HG03520 (cell line): ENCODE measurements around the gene MCF2L2.
A peak's percentile ranks its signal among the peaks of the same experiment; 100 is the strongest.

ENCODE experiments used
- ATAC-seq: cut with Tn5 transposase; IDR thresholded peaks from one replicate; pipeline ENCODE4 v1.9.1; 2021; ENCODE audit warnings: mild to moderate bottlenecking, moderate library complexity; ENCODE audit not compliant: unreplicated experiment

MCF2L2 gene

GRCh38 chr3:183298701-183299153 lies 129.7 kb downstream of the MCF2L2 start:
- no peak for ATAC-seq

- no peak for ATAC-seq
These were observed 131.5 kb downstream of the MCF2L2 start for GRCh38 chr3:183296944-183297343.

GRCh38 chr3:183295211-183295610 lies 133.2 kb downstream of the MCF2L2 start:
- no peak for ATAC-seq

GRCh38 chr3:183293966-183294365 lies 134.5 kb downstream of the MCF2L2 start:
- ATAC-seq: no peak

GRCh38 chr3:183291497-183292031 lies 136.9 kb downstream of the MCF2L2 start:
- ATAC-seq: no peak

GRCh38 chr3:183290216-183290615 lies 138.2 kb downstream of the MCF2L2 start:
- no peak for ATAC-seq

GRCh38 chr3:183288117-183288516 lies 140.3 kb downstream of the MCF2L2 start:
- ATAC-seq: no peak

GRCh38 chr3:183287301-183287971 lies 141.0 kb downstream of the MCF2L2 start:
- no peak for ATAC-seq

GRCh38 chr3:183285828-183286457 lies 142.5 kb downstream of the MCF2L2 start:
- peak; percentile 93 for ATAC-seq

GRCh38 chr3:183285318-183285717 lies 143.1 kb downstream of the MCF2L2 start:
- ATAC-seq: no peak

- ATAC-seq: no peak
These were observed 143.8 kb downstream of the MCF2L2 start for GRCh38 chr3:183284570-183284969.

GRCh38 chr3:183283886-183284285 lies 144.5 kb downstream of the MCF2L2 start:
- ATAC-seq: no peak

- no peak for ATAC-seq
These were observed 147.2 kb downstream of the MCF2L2 start for GRCh38 chr3:183281126-183281797.

GRCh38 chr3:183279371-183279770 lies 149.0 kb downstream of the MCF2L2 start:
- ATAC-seq: no peak

GRCh38 chr3:183278479-183279088 lies 149.8 kb downstream of the MCF2L2 start:
- no peak for ATAC-seq

GRCh38 chr3:183277260-183277659 lies 151.2 kb downstream of the MCF2L2 start:
- no peak for ATAC-seq

GRCh38 chr3:183275937-183276336 lies 152.5 kb downstream of the MCF2L2 start:
- ATAC-seq: no peak

- no peak for ATAC-seq
These were observed 153.0 kb downstream of the MCF2L2 start for GRCh38 chr3:183275418-183275817.

GRCh38 chr3:183274609-183275008 lies 153.8 kb downstream of the MCF2L2 start:
- ATAC-seq: no peak

- ATAC-seq: no peak
These were observed 155.6 kb downstream of the MCF2L2 start for GRCh38 chr3:183272791-183273190.

GRCh38 chr3:183272142-183272541 lies 156.3 kb downstream of the MCF2L2 start:
- no peak for ATAC-seq
